Mucosa of descending colon (tissue), 3 donors: ENCODE data around the gene UGP2. TPM values are rescaled to one million over a fixed set of nuclear protein-coding genes. Genes with fewer than 3 reads are reported as not detected.
"Not testable (repeated sequence)": the region's sequence is repeated elsewhere in the genome, so short reads cannot be mapped to it uniquely, and the experiment has no call there.

ENCODE experiments used
- ATAC-seq: fragments of 200-7000 bp; cut with Tn5 transposase; one replicate; pipeline ENCODE4 v1.9.1; 2020; ENCODE audit warnings: mild to moderate bottlenecking, moderate library complexity
- DNase-seq, 3 donors: peaks; one replicate each; pipeline ENCODE4 v3.0.0-alpha.2; 2020
- H3K36me3 ChIP-seq: fragments of 200-600 bp; one replicate; pipeline ENCODE4 v1.8.0; 2021; ENCODE audit warnings: low read depth, mild to moderate bottlenecking
- H3K4me1 ChIP-seq: fragments of 200-600 bp; one replicate; pipeline ENCODE4 v1.8.0; 2021; ENCODE audit warnings: low read depth, mild to moderate bottlenecking
- H3K4me3 ChIP-seq: fragments of 200-600 bp; one replicate; pipeline ENCODE4 v1.8.0; 2021; ENCODE audit warnings: mild to moderate bottlenecking
- H3K9me3 ChIP-seq: fragments of 200-600 bp; one replicate; pipeline ENCODE4 v1.8.0; 2021; ENCODE audit warnings: mild to moderate bottlenecking
- CTCF ChIP-seq: fragments of 200-600 bp; IDR thresholded peaks from one replicate; pipeline ENCODE4 v1.8.0; 2022; ENCODE audit warnings: antibody characterized with exemption, mild to moderate bottlenecking
- intact Hi-C, 2 donors: fragments of 100-400 bp; cut with DNase I in 1 of 2; cut with micrococcal nuclease in 1 of 2; formaldehyde crosslinking; loops; one replicate each; pipeline versions ENCODE4 v1.11.0 to v1.11.1; 2022; cut with DNase I, micrococcal nuclease
- total RNA-seq, 3 donors: library from RNA; stranded (reverse); fragmentation: NEBNext Ultra II Directional in 2 of 3; extraction: Animal tissue kit (Norgen Biotek cat#: 25700) in 2 of 3; gene quantifications; one replicate each; pipeline versions ENCODE4 v1.2.1 to v1.2.4, GENCODE V29; 2021 to 2023
- donor health status: DM: no; HTN: no; CAD: no; lungs with moderate emphysema.
- donor health status: DM: no; HTN: no; CAD: no.
- donor health status: DM: no; HTN: yes; CAD: no.

Gene UGP2
- total RNA-seq, 3 donors from 2014 or later = 408 to 683 (median 538) TPM

GRCh38 chr2:63844616-63845015 lies 2.9 kb downstream of the UGP2 start:
- TF ChIP-seq CTCF = no peak
- Histone ChIP-seq H3K4me1 (peaks cover 34% of the 10 kb centered on the region), H3K9me3 (no peaks in the 10 kb centered on the region), H3K36me3 (no peaks in the 10 kb centered on the region), H3K4me3 (no peak overlapping the region)
- DNase-seq = no peak
- no peak for ATAC-seq
- intact Hi-C loops = no loop called here

GRCh38 chr2:63845866-63846265 lies 4.2 kb downstream of the UGP2 start:
- Histone ChIP-seq H3K9me3 (no peaks in the 10 kb centered on the region), H3K4me3 (no peak overlapping the region), H3K36me3 (no peaks in the 10 kb centered on the region), H3K4me1 (peaks cover 42% of the 10 kb centered on the region)
- TF ChIP-seq CTCF = no peak
- intact Hi-C loops = no loop called here
- ATAC-seq = no peak
- no peak for DNase-seq

- no peaks in the 10 kb centered on the region for H3K36me3 ChIP-seq
- DNase-seq = no peak
- ATAC-seq = no peak
- intact Hi-C loops = no loop called here
- H3K9me3 ChIP-seq = no peaks in the 10 kb centered on the region
- H3K4me3 ChIP-seq = no peak overlapping the region
- H3K4me1 ChIP-seq = peaks cover 42% of the 10 kb centered on the region
- TF ChIP-seq CTCF = no peak
Measured at GRCh38 chr2:63846487-63846886, 4.8 kb downstream of the UGP2 start.

GRCh38 chr2:63847571-63847970 lies 5.9 kb downstream of the UGP2 start:
- DNase-seq, H3K4me3 ChIP-seq, H3K36me3 ChIP-seq, intact Hi-C loops, ATAC-seq, H3K9me3 ChIP-seq: not testable (repeated sequence)
- H3K4me1 ChIP-seq = peaks cover 42% of the 10 kb centered on the region

- no peak for TF ChIP-seq CTCF
- Histone ChIP-seq H3K4me3 (no peak overlapping the region), H3K9me3 (no peaks in the 10 kb centered on the region), H3K36me3 (no peaks in the 10 kb centered on the region), H3K4me1 (peaks cover 43% of the 10 kb centered on the region)
- ATAC-seq (no peak), DNase-seq (no peak)
- intact Hi-C loops = loop anchor here in 1 of 2 donors (10.0 kb wide), 1 partner anchor 155 kb away; no protein-coding TSS in a partner anchor
Measured at GRCh38 chr2:63849381-63850203, 7.9 kb downstream of the UGP2 start.

GRCh38 chr2:63850204-63850571 lies 8.5 kb downstream of the UGP2 start:
- TF ChIP-seq CTCF = no peak
- intact Hi-C loops = loop anchor here in 1 of 2 donors (10.0 kb wide), 1 partner anchor 155 kb away; no protein-coding TSS in a partner anchor
- DNase-seq (no peak), ATAC-seq (no peak)
- H3K9me3 ChIP-seq = no peaks in the 10 kb centered on the region
- H3K36me3 ChIP-seq = no peaks in the 10 kb centered on the region
- peaks cover 45% of the 10 kb centered on the region for H3K4me1 ChIP-seq
- H3K4me3 ChIP-seq = no peak overlapping the region
